Effector CD8-positive, alpha-beta T cell (primary cell): ENCODE data around the gene RABL6.
"Not testable (repeated sequence)": the region's sequence is repeated elsewhere in the genome, so short reads cannot be mapped to it uniquely, and the experiment has no call there.

Source experiments
- DNase-seq: peaks from one replicate; lab custom pipeline; 2025; lab: John Stamatoyannopoulos, UW

RABL6 gene

GRCh38 chr9:136882109-136882946, 74.6 kb downstream of the RABL6 start:
- DNase-seq = peak; percentile 62

- DNase-seq = not testable (repeated sequence)
Measured at GRCh38 chr9:136882947-136883283, 75.2 kb downstream of the RABL6 start.

GRCh38 chr9:136883670-136884069, 75.9 kb downstream of the RABL6 start:
- DNase-seq = not testable (repeated sequence)

- peak; percentile 92 for DNase-seq
Measured at GRCh38 chr9:136885950-136886578, 78.3 kb downstream of the RABL6 start, which contains the start of gene TRAF2. TRAF2 (plus strand) TSS chr9:136886516; CDS start chr9:136898741, 12,225 bp downstream.

- peak; percentile 78 for DNase-seq
Measured at GRCh38 chr9:136886610-136887597, 79.2 kb downstream of the RABL6 start.

- DNase-seq = no peak
Measured at GRCh38 chr9:136888454-136888853, 80.7 kb downstream of the RABL6 start.

GRCh38 chr9:136889858-136890257, 82.1 kb downstream of the RABL6 start:
- no peak for DNase-seq

- DNase-seq = no peak
Measured at GRCh38 chr9:136890661-136891060, 82.9 kb downstream of the RABL6 start.
